MM.1S (cell line): Measurements from ENCODE around the gene MAPK6.

Source experiments
- EZH2 ChIP-seq: fragments of 300-600 bp; sonication (generic); optimal IDR thresholded peaks from 2 replicates; pipeline ENCODE3; 2017; ENCODE audit warnings: low read depth, mild to moderate bottlenecking, antibody characterized with exemption, low read length, mixed read lengths
- EZH2phosphoT487 ChIP-seq: fragments of 300-600 bp; sonication (generic); IDR thresholded peaks from 2 replicates; pipeline ENCODE4 v1.6.1; 2018; ENCODE audit warnings: antibody characterized with exemption, low read length
- TF ChIP-seq, protein P1 (sequence below): fragments of 300-600 bp; sonication (generic); IDR thresholded peaks from 2 replicates; pipeline ENCODE4 v1.5.1; 2016; ENCODE audit warnings: antibody characterized with exemption, low read length, mixed read lengths

DNA sequence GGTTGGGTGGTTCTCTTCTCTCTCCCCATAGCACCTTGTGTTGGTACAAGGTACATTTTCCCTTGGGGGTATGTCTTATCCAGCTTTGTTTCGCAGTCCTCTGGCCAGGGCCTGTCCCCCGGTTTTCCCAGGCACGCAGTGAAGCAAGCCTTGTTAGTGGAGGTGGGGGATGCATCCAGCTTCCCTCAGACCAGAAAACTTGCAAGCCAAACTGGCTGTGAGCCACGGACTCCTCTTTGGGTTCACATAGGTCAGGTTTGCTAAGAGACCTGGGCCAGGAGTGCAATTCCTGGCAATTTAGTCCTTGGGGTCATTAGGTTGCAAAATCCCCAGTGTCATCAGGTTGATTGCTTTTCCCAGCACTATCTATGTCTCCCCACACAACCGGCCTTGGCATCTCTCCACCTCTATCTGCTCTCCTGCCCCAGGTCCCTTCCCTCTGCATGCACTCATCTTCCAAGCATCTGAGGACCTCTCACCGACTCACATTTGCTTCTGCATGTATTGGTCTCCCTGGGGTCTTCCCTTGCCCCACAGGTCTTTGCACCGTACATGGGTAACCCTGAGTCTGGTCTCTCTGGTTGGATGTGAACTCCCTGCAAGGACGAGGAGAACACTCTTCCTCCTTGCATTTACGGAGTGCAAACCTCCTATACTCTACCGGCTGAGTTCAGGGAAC lies 59.3 kb downstream of the MAPK6 start:
- TF ChIP-seq EZH2phosphoT487 (no peak), EZH2 (no peak)
- TF ChIP-seq, protein P1, sequence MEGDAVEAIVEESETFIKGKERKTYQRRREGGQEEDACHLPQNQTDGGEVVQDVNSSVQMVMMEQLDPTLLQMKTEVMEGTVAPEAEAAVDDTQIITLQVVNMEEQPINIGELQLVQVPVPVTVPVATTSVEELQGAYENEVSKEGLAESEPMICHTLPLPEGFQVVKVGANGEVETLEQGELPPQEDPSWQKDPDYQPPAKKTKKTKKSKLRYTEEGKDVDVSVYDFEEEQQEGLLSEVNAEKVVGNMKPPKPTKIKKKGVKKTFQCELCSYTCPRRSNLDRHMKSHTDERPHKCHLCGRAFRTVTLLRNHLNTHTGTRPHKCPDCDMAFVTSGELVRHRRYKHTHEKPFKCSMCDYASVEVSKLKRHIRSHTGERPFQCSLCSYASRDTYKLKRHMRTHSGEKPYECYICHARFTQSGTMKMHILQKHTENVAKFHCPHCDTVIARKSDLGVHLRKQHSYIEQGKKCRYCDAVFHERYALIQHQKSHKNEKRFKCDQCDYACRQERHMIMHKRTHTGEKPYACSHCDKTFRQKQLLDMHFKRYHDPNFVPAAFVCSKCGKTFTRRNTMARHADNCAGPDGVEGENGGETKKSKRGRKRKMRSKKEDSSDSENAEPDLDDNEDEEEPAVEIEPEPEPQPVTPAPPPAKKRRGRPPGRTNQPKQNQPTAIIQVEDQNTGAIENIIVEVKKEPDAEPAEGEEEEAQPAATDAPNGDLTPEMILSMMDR = no peak
